SK-N-MC (cell line): ENCODE measurements around the gene DENND6B.

Experiments
- EZH2 ChIP-seq: fragments of 200-600 bp; sonication (generic); IDR thresholded peaks from one replicate; pipeline ENCODE4 v1.6.1; 2017; ENCODE audit warnings: antibody characterized with exemption
- POLR2AphosphoS5 ChIP-seq: IDR thresholded peaks from 2 replicates; pipeline ENCODE4 v1.6.1; 2012; ENCODE audit warnings: mild to moderate bottlenecking, low read depth, low read length, borderline replicate concordance

DNA sequence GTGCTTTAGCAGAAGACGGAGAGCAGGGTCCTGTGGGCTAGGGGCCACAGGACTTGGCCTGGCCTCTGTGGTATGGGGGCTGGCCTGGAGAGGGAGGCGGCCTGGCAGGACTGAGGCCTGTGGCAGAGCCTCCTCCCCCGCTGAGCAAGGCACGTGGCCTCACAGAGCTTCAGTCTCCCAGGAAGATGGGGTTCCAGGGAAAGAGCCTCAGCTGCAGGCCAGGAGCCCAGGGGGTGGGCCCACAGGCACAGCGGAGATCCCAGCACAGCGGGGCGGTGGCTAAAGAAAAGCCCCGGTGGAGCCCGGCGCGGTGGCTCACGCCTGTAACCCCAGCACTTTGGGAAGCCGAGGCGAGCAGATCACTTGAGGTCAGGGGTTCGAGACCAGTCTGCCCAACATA is 67.5 kb downstream of the DENND6B start:
- TF ChIP-seq POLR2AphosphoS5 (no peak), EZH2 (no peak)
